HG02973 (cell line): ENCODE results near the gene ATAD5.
A peak's percentile ranks its signal among the peaks of the same experiment; 100 is the strongest.
"Not testable (repeated sequence)": the region's sequence is repeated elsewhere in the genome, so short reads cannot be mapped to it uniquely, and the experiment has no call there.

ENCODE experiments used
- ATAC-seq: cut with Tn5 transposase; IDR thresholded peaks from one replicate; pipeline ENCODE4 v1.9.1; 2021; ENCODE audit warnings: moderate library complexity; ENCODE audit not compliant: unreplicated experiment

Gene ATAD5, protein sequence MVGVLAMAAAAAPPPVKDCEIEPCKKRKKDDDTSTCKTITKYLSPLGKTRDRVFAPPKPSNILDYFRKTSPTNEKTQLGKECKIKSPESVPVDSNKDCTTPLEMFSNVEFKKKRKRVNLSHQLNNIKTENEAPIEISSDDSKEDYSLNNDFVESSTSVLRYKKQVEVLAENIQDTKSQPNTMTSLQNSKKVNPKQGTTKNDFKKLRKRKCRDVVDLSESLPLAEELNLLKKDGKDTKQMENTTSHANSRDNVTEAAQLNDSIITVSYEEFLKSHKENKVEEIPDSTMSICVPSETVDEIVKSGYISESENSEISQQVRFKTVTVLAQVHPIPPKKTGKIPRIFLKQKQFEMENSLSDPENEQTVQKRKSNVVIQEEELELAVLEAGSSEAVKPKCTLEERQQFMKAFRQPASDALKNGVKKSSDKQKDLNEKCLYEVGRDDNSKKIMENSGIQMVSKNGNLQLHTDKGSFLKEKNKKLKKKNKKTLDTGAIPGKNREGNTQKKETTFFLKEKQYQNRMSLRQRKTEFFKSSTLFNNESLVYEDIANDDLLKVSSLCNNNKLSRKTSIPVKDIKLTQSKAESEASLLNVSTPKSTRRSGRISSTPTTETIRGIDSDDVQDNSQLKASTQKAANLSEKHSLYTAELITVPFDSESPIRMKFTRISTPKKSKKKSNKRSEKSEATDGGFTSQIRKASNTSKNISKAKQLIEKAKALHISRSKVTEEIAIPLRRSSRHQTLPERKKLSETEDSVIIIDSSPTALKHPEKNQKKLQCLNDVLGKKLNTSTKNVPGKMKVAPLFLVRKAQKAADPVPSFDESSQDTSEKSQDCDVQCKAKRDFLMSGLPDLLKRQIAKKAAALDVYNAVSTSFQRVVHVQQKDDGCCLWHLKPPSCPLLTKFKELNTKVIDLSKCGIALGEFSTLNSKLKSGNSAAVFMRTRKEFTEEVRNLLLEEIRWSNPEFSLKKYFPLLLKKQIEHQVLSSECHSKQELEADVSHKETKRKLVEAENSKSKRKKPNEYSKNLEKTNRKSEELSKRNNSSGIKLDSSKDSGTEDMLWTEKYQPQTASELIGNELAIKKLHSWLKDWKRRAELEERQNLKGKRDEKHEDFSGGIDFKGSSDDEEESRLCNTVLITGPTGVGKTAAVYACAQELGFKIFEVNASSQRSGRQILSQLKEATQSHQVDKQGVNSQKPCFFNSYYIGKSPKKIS (N-terminal part only)

DNA sequence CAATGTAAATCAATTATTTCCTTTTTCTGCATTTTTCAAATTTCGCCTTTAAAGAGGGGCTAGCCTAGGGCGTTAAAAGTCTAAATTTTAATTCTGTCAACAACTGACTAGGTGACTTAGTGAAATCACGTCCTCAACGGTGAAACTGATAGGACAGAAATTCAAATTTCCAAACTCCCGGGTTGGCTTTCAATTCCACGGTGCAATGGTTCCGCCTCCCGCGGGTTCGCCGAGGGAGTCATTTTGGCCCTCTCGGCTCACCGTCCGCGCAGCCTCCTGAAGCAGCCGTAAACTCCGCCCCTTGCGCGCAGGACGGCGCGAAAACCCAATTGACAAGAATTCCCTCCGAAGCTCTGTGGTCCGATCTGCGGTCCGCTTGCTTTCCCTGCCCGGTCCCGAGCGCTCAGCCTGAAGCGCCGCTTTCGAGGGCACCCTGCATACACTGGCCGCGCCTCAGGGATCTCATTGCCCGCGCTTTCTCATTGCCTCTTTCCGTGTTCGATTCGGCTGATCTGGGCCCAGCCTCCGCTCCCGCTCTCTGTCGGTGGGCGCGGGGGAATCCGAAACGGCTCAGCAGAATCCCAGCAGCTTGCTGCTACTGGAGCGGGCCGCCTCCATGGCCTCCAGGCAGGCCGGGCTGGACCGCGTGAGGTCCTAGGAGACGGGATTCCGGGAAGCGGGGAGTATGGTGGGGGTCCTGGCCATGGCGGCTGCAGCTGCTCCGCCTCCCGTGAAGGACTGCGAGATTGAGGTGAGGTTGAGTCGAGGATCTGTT is at the start of gene ATAD5:
TSS of gene ATAD5 (plus strand) at position 304 of the 775 bp plus-strand sequence. CDS start at position 686, 382 bp downstream.
- ATAC-seq = peak; percentile 51

DNA sequence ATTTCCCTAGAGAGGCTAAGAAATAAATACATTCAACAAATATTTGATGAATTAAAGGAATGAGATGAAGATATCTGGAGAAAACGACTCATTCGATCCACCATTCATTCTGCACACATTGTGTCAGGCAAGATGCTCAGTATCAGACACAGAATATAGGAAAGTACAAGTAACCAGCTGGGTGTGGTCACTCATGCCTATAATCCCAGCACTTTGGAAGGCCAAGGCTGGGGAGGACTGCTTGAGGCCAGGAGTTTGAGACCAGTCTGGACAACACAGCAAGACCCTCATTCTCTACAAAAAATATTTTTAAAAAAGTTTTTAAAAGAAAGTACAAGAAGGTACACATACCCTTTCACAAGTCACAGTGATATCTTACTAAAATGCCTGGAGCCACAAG is 49.6 kb upstream of the ATAD5 start:
- ATAC-seq = no peak

DNA sequence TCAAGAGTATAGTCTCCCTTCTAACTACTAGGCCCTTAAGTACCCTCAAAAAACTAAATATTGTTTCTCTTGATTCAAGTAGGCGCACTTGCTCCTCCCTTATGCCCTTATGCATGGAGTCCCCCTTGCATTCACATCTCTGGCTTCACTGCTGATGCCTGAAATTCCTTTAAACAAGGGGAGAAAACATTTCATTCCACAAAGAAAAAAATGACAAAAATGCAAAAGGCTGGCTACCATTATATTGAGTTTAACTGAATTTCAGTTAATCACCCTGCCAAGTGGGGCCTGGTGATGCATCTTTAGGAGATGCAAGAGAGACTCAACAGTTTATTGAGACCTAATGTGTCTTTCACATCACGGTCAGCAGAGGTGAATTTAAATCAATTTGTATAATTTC is 42.8 kb upstream of the ATAD5 start:
- ATAC-seq = no peak

GRCh38 chr17:30790279-30790678 is 41.5 kb upstream of the ATAD5 start:
- no peak for ATAC-seq

GRCh38 chr17:30793282-30793977 is 38.3 kb upstream of the ATAD5 start:
- ATAC-seq = no peak

DNA sequence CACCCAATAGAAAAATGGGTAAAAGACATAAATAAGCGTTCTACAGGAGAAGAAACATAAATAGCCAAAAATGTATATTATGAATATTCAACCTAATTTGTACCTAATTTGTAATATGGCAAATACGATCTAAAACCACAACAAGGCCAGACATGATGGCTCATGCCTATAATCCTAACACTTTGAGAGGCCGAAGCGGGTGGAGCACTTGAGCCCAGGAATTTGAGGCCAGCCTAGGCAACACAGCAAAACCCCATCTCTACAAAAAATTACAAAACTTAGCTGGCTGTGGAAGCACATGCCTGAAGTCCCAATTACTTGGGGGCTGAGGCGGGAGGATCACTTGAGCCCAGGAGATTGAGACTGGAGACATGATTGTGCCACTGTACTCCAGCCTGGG is 37.4 kb upstream of the ATAD5 start:
- ATAC-seq = no peak

- ATAC-seq = no peak
Observed at GRCh38 chr17:30796016-30796415, 35.8 kb upstream of the ATAD5 start.

GRCh38 chr17:30801671-30802070 is 30.1 kb upstream of the ATAD5 start:
- no peak for ATAC-seq

DNA sequence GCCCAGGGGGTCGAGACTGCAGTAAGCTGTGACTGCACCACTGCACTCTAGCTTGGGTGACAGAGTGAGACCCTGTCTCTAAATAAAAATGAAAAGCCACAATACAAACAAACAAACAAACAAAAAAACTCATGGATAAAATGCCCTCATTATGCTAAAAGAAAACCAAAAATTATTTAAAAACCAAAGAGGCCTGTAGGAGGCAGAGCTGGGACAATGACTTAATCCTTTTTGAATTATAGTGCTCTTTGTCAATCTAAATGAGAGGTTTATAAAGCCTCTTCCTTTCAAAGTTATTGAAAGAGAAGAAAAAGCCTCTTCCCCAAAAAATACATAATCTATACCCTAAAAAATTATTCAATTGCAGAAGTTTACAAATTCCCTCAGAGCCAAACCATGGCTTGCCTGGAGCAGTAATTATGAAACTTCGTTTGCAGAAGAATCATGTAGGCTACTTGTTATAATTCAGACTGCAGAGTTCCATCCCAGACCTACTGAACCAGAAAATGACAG is 25.8 kb upstream of the ATAD5 start:
- ATAC-seq = no peak

DNA sequence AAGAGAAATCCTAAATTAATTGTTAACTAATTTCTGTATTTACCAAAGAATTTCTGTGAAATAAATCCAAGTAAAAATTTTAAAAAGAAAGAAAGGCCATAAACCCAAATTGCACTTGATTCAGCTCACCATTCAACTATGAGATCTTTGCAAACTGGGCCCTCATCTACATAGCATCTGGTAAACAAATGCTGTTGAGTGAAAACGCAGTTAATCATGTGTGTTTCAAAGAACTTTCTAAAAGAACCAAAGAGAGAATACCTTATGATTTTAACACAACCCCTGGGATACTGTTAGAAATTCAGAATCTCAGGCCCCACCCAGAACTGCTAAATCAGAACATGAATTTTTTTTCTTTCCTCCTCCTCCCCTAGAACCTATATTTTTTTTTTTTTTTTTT is 23.9 kb upstream of the ATAD5 start:
- ATAC-seq = no peak

DNA sequence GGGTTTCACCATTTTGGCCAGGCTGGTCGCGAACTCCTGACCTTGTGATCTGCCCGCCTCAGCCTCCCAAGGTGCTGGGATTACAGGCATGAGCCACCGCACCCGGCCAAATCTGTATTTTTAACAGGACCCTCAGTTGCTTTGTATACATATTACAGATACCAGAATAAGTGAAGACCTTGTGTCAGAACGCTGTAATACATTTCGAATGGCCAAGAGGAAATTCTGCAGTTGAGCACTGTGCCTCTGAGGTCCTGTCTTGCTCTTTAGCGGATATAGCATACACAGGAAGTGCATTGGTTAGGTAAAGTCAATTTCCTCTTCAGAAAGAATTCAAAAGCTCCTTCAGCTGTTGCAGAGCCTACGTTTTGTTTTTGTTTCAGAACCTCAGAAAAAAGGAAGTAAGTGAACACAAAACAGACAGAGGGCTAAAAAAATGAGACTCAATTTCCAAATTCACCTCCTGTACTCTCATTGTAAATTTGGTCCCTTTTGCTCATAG is 22.9 kb upstream of the ATAD5 start:
- peak; percentile 80 for ATAC-seq

- no peak for ATAC-seq
Observed at GRCh38 chr17:30809867-30810266, 21.9 kb upstream of the ATAD5 start.

- no peak for ATAC-seq
Observed at GRCh38 chr17:30812218-30813177, 19.3 kb upstream of the ATAD5 start.

DNA sequence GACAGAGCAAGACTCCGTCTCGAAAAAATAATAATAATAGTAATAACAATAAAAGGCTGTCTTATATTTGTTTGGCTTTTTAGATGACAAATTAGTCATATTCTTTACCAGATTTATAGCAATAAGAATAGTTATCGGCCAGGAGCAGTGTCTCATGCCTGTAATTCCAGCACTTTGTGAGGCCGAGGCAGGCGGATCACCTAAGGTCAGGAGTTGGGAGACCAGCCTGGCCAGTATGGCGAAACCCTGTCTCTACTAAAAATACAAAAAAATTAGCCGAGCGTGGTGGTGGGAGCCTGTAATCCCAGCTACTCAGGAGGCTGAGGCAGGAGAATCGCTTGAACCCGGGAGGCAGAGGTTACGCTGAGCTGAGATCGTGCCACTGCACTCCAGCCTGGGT is 17.5 kb upstream of the ATAD5 start:
- not testable (repeated sequence) for ATAC-seq

- not testable (repeated sequence) for ATAC-seq
Observed at GRCh38 chr17:30814860-30815259, 16.9 kb upstream of the ATAD5 start.

DNA sequence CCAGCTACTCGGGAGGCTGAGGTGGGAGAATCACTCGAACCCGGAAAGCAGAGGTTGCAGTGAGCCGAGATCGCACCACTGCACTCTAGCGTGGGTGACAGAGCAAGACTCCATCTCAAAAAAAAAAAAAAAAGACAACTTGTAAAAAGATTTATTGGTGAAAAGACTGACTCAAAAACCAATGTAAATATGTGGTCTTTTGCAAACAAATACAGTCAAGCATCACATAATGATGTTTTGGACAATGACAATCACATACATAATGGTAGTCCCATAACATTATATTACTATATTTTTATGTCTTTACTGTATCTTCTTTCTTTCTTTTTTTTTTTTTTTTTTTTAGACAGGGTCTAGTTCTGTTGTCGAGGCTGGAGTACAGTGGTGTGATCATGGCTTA is 15.6 kb upstream of the ATAD5 start:
- no peak for ATAC-seq

- no peak for ATAC-seq
Observed at GRCh38 chr17:30819971-30820705, 11.6 kb upstream of the ATAD5 start.
